ENCODE measurements around the gene MARVELD2.

Gene MARVELD2

DNA sequence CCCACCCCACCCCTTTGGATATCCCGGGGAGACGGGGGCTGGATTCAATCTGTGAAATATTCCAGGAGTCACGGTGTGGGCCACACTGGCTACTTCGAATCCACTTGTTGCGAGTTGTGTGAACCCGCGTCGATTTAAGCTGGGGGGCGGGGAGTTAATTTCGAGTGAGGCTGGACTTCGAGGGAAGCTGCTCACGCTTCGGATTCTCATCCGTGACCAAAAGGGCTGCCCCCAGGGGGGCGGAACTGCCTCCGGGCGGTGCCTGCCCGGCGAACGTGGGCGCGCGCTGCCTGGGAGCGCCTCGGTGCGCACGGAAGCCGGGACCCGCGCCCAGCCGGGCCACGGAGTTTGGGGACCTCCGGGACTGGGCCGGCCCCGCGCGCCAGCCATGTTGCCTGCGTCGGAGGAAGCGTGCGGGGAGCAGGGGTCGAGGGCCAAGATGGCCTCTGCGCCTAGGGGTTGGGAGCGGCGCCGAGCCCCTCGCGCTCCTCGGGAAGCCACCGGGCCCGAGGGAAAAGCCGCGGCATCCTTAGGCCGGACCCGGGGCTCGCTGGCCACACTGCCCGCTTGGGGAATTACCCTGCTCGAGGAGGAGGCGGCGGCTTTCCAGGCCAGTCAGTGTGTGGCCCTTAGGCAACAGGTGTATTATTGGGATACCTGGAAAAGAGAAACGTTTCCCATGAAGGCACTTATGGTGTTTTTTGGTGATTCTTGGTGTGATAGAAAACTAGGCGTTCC, 78.6 kb downstream of the MARVELD2 start:
- ATAC-seq = peak; percentile 34
- peak; percentile 18 for DNase-seq
